Liver (tissue), 9 donors: Measurements from ENCODE around the gene ELAC1. TPM values are rescaled to one million over a fixed set of nuclear protein-coding genes. Genes with fewer than 3 reads are reported as not detected.

Experiments used
- DNase-seq: peaks from one replicate; pipeline ENCODE4 v3.0.0-alpha.2; 2017; ENCODE audit warnings: low spot score
- H3K27ac ChIP-seq, 2 donors: one replicate each; pipeline ENCODE4 v1.7.0; 2013; ENCODE audit warnings: inconsistent platforms in 2 of 2, low read length in 2 of 2, control low read depth in 1 of 2, low read depth in 1 of 2, mild to moderate bottlenecking in 1 of 2
- H3K27me3 ChIP-seq, 4 donors: one replicate each; pipeline versions ENCODE4 v1.6.1 to v1.7.0; 2013; ENCODE audit warnings: low read length in 3 of 4, inconsistent platforms in 1 of 4, mild to moderate bottlenecking in 1 of 4, moderate library complexity in 1 of 4; ENCODE audit not compliant: control insufficient read depth in 4 of 4, insufficient read depth in 4 of 4
- H3K36me3 ChIP-seq, 4 donors: one replicate each; pipeline versions ENCODE4 v1.6.1 to v1.7.0; 2013; ENCODE audit warnings: low read length in 3 of 4, mild to moderate bottlenecking in 3 of 4, low read depth in 1 of 4, moderate library complexity in 1 of 4; ENCODE audit not compliant: control insufficient read depth in 4 of 4, insufficient read depth in 3 of 4
- H3K4me1 ChIP-seq, 4 donors: one replicate each; pipeline versions ENCODE4 v1.6.1 to v1.7.0; 2013; ENCODE audit warnings: low read length in 3 of 4, mild to moderate bottlenecking in 3 of 4, moderate library complexity in 1 of 4; ENCODE audit not compliant: control insufficient read depth in 4 of 4, insufficient read depth in 4 of 4
- H3K4me3 ChIP-seq, 3 donors: one replicate each; pipeline versions ENCODE4 v1.6.1 to v1.7.0; 2013; ENCODE audit warnings: low read length in 3 of 3, control low read depth in 1 of 3, low read depth in 1 of 3, mild to moderate bottlenecking in 1 of 3
- H3K9ac ChIP-seq, 2 donors: one replicate each; pipeline ENCODE4 v1.7.0; 2013; ENCODE audit warnings: low read length in 2 of 2, mild to moderate bottlenecking in 2 of 2, moderate library complexity in 2 of 2, control low read depth in 1 of 2, low read depth in 1 of 2
- H3K9me3 ChIP-seq, 4 donors: one replicate each; pipeline versions ENCODE4 v1.6.1 to v1.7.0; 2013; ENCODE audit warnings: low read length in 3 of 4; ENCODE audit not compliant: control insufficient read depth in 4 of 4
- ATF3 ChIP-seq: IDR thresholded peaks from 2 replicates; pipeline ENCODE4 v1.6.1; 2016; ENCODE audit warnings: antibody characterized with exemption
- EGR1 ChIP-seq, 2 donors: IDR thresholded peaks; 2 replicates each; pipeline ENCODE4 v1.6.1; 2016 to 2018; ENCODE audit warnings: antibody characterized with exemption in 2 of 2, low read depth in 2 of 2
- FOXA1 ChIP-seq: IDR thresholded peaks from 2 replicates; pipeline ENCODE4 v1.6.1; 2016; ENCODE audit warnings: antibody characterized with exemption
- FOXA2 ChIP-seq: IDR thresholded peaks from 2 replicates; pipeline ENCODE4 v1.6.1; 2016; ENCODE audit warnings: antibody characterized with exemption
- GABPA ChIP-seq, 2 donors: IDR thresholded peaks in 1 of 2; conservative IDR thresholded peaks in 1 of 2; 2 replicates each; pipeline ENCODE4 v1.6.1; 2016; ENCODE audit warnings: antibody characterized with exemption in 2 of 2, mild to moderate bottlenecking in 1 of 2, moderate library complexity in 1 of 2
- HNF4A ChIP-seq, 2 donors: conservative IDR thresholded peaks; 2 replicates each; pipeline ENCODE4 v1.6.1; 2016; ENCODE audit warnings: antibody characterized with exemption in 2 of 2, mild to moderate bottlenecking in 2 of 2
- HNF4G ChIP-seq: IDR thresholded peaks from 2 replicates; pipeline ENCODE4 v1.6.1; 2016; ENCODE audit warnings: antibody characterized with exemption
- MAX ChIP-seq: IDR thresholded peaks from 2 replicates; pipeline ENCODE4 v1.6.1; 2016; ENCODE audit warnings: antibody characterized with exemption
- NR2F2 ChIP-seq: IDR thresholded peaks from 2 replicates; pipeline ENCODE4 v1.6.1; 2016; ENCODE audit warnings: antibody characterized with exemption
- RAD21 ChIP-seq, 2 donors: IDR thresholded peaks; 2 replicates each; pipeline ENCODE4 v1.6.1; 2016; ENCODE audit warnings: antibody characterized with exemption in 2 of 2, mild to moderate bottlenecking in 2 of 2
- REST ChIP-seq: IDR thresholded peaks from 2 replicates; pipeline ENCODE4 v1.6.1; 2016; ENCODE audit warnings: antibody characterized with exemption, mild to moderate bottlenecking
- RXRA ChIP-seq, 2 donors: IDR thresholded peaks; 2 replicates each; pipeline ENCODE4 v1.6.1; 2017 to 2018; ENCODE audit warnings: antibody characterized with exemption in 2 of 2, mild to moderate bottlenecking in 1 of 2
- SP1 ChIP-seq: IDR thresholded peaks from 2 replicates; pipeline ENCODE4 v1.6.1; 2018; ENCODE audit warnings: antibody characterized with exemption, mild to moderate bottlenecking
- TAF1 ChIP-seq: conservative IDR thresholded peaks from 2 replicates; pipeline ENCODE4 v1.6.1; 2016; ENCODE audit warnings: antibody characterized with exemption, mild to moderate bottlenecking
- YY1 ChIP-seq: IDR thresholded peaks from 2 replicates; pipeline ENCODE4 v1.6.1; 2016; ENCODE audit warnings: antibody characterized with exemption, mild to moderate bottlenecking
- ZBTB33 ChIP-seq: IDR thresholded peaks from 2 replicates; pipeline ENCODE4 v1.6.1; 2016; ENCODE audit warnings: antibody characterized with exemption
- polyA plus RNA-seq, 2 donors: library from polyadenylated mRNA; stranded (reverse) in 1 of 2; unstranded in 1 of 2; fragments of 200-250 nt in 1 of 2; fragments of >200 nt in 1 of 2; fragmentation: Nextera tagmentation in 1 of 2; extraction: Ambion mirVana in 1 of 2; gene quantifications; one replicate each; pipeline versions ENCODE4 v1.2.1 to v1.2.3, GENCODE V29; 2013 to 2015
- total RNA-seq, 2 donors: library from RNA; depleted of rRNA; stranded (reverse); fragments of >200 nt; gene quantifications; one replicate each; pipeline ENCODE4 v1.2.3, GENCODE V29; 2014
- donor health status: healthy.
- donor health status: healthy.
- donor health status: healthy.
- donor health status: healthy.
- donor health status: healthy.

Gene ELAC1
- total and polyA plus RNA-seq, 4 donors: 4.9 to 10.2 (median 7.0) TPM

- no peak for TF ChIP-seq ZBTB33
- no peak for TF ChIP-seq MAX
- TF ChIP-seq SP1: no peak
- TF ChIP-seq ATF3: no peak
Observed at GRCh38 chr18:50924372-50924771, 43.5 kb upstream of the ELAC1 start (continued).

- Histone ChIP-seq H3K4me3 (no peak overlapping the region), H3K9ac (no peak overlapping the region), H3K9me3 (no peaks in the 10 kb centered on the region), H3K27ac (no peak overlapping the region), H3K27me3 (no peaks in the 10 kb centered on the region), H3K4me1 (no peaks in the 10 kb centered on the region), H3K36me3 (peaks cover 0 to 26% (median 14%) of the 10 kb centered on the region in 4 donors)
- DNase-seq: no peak
- TF ChIP-seq YY1: no peak
- no peak for TF ChIP-seq REST
- no peak for TF ChIP-seq RAD21 (IDR thresholded peaks at IDR 0.05)
- TF ChIP-seq NR2F2: no peak
- TF ChIP-seq TAF1: no peak
- no peak for TF ChIP-seq HNF4G
- no peak for TF ChIP-seq ZBTB33
- no peak for TF ChIP-seq ATF3
- no peak for TF ChIP-seq MAX
- TF ChIP-seq FOXA1: no peak
- TF ChIP-seq FOXA2: no peak
- TF ChIP-seq GABPA (IDR thresholded peaks at IDR 0.05 in 1 of 2, conservative IDR thresholded peaks at IDR 0.05 in 1 of 2): no peak
- no peak for TF ChIP-seq EGR1 (IDR thresholded peaks at IDR 0.05; ENCODE audit: low read depth in 2 of 2)
- no peak for TF ChIP-seq SP1
- TF ChIP-seq HNF4A (conservative IDR thresholded peaks at IDR 0.05): no peak
- TF ChIP-seq RXRA (IDR thresholded peaks at IDR 0.05): no peak
Observed at GRCh38 chr18:50926521-50926920, 41.3 kb upstream of the ELAC1 start.
